DND-41 (cell line): ENCODE measurements around the gene CD300LG.

Experiments used
- ATAC-seq: fragments of 200-7000 bp; cut with Tn5 transposase; 3 replicates; pipeline ENCODE4 v1.9.1; 2021; ENCODE audit warnings: low read depth; ENCODE audit not compliant: insufficient read depth
- DNase-seq: peaks from one replicate; pipeline ENCODE4 v3.0.0-alpha.2; 2020
- H2AFZ ChIP-seq: 2 replicates; pipeline ENCODE4 v1.6.0; 2012; ENCODE audit warnings: low read depth, low read length
- H3K27ac ChIP-seq: 2 replicates; pipeline ENCODE4 v1.5.1; 2012; ENCODE audit warnings: low read length, inconsistent platforms
- H3K27me3 ChIP-seq: fragments of 200-600 bp; sonication (generic); 2 replicates; pipeline ENCODE4 v1.6.0; 2012; ENCODE audit warnings: low read length, mild to moderate bottlenecking, inconsistent platforms; ENCODE audit not compliant: insufficient read depth, poor library complexity
- H3K36me3 ChIP-seq: 2 replicates; pipeline ENCODE4 v1.5.1; 2012; ENCODE audit warnings: low read length, inconsistent platforms; ENCODE audit not compliant: insufficient read depth
- H3K4me1 ChIP-seq: 2 replicates; pipeline ENCODE4 v1.5.1; 2012; ENCODE audit warnings: mild to moderate bottlenecking, low read length; ENCODE audit not compliant: insufficient read depth
- H3K4me2 ChIP-seq: 2 replicates; pipeline ENCODE4 v1.6.0; 2012; ENCODE audit warnings: mild to moderate bottlenecking, moderate library complexity, low read length, inconsistent platforms; ENCODE audit not compliant: insufficient read depth
- H3K4me3 ChIP-seq, 2 experiments: fragments of 200-600 bp in 1 of 2; shearing (Covaris generic) in 1 of 2; 2 replicates each; pipeline ENCODE4 v1.5.1; 2012 to 2016; ENCODE audit warnings: inconsistent platforms in 2 of 2, low read length in 2 of 2, mild to moderate bottlenecking in 2 of 2, low read depth in 1 of 2, moderate library complexity in 1 of 2
- H3K79me2 ChIP-seq: 2 replicates; pipeline ENCODE4 v1.6.0; 2012; ENCODE audit warnings: low read length, inconsistent platforms; ENCODE audit not compliant: insufficient read depth
- H3K9ac ChIP-seq: 2 replicates; pipeline ENCODE4 v1.6.0; 2012; ENCODE audit warnings: low read depth, mild to moderate bottlenecking, inconsistent platforms, low read length, moderate library complexity
- H3K9me3 ChIP-seq: 2 replicates; pipeline ENCODE4 v1.5.1; 2012; ENCODE audit warnings: low read length, moderate library complexity, mild to moderate bottlenecking, inconsistent platforms; ENCODE audit not compliant: insufficient read depth, severe bottlenecking
- H4K20me1 ChIP-seq: 2 replicates; pipeline ENCODE4 v1.6.0; 2012; ENCODE audit warnings: low read length; ENCODE audit not compliant: insufficient read depth
- CTCF ChIP-seq: IDR thresholded peaks from 2 replicates; pipeline ENCODE4 v1.5.1; 2012; ENCODE audit warnings: borderline replicate concordance, low read length, moderate library complexity, mild to moderate bottlenecking; ENCODE audit not compliant: poor library complexity, severe bottlenecking; ENCODE audit errors: extremely low read depth
- EZH2 ChIP-seq: IDR thresholded peaks from 3 replicates; pipeline ENCODE4 v1.6.1; 2012; ENCODE audit warnings: borderline replicate concordance, low read depth, mild to moderate bottlenecking, moderate library complexity, low read length, inconsistent platforms; ENCODE audit not compliant: severe bottlenecking

CD300LG gene

GRCh38 chr17:43844241-43844640 lies 2.7 kb upstream of the CD300LG start:
- no peak overlapping the region for H2AFZ ChIP-seq
- TF ChIP-seq CTCF, result no peak
- no peak for TF ChIP-seq EZH2
- DNase-seq, result no peak
- no peaks in the 10 kb centered on the region for H3K9me3 ChIP-seq
- no peaks in the 10 kb centered on the region for H3K79me2 ChIP-seq
- H3K27me3 ChIP-seq, result peaks cover 11% of the 10 kb centered on the region
- H3K4me3 ChIP-seq, result no peak overlapping the region
- no peak for ATAC-seq
- H3K4me1 ChIP-seq, result no peaks in the 10 kb centered on the region
- H4K20me1 ChIP-seq, result 0 out of 2 replicates have a peak, but pooled peaks cover 4% of the 10 kb centered on the region
- no peak overlapping the region for H3K4me2 ChIP-seq
- no peak overlapping the region for H3K27ac ChIP-seq
- no peak overlapping the region for H3K9ac ChIP-seq
- H3K36me3 ChIP-seq, result no peaks in the 10 kb centered on the region

- no peak overlapping the region for H2AFZ ChIP-seq
- H3K27me3 ChIP-seq, result peaks cover 2% of the 10 kb centered on the region
- no peak for TF ChIP-seq EZH2
- no peaks in the 10 kb centered on the region for H3K36me3 ChIP-seq
- no peaks in the 10 kb centered on the region for H3K9me3 ChIP-seq
- H4K20me1 ChIP-seq, result 0 out of 2 replicates have a peak, but pooled peaks cover 4% of the 10 kb centered on the region
- no peak overlapping the region for H3K9ac ChIP-seq
- no peak overlapping the region for H3K4me2 ChIP-seq
- H3K27ac ChIP-seq, result no peak overlapping the region
- ATAC-seq (no peak), DNase-seq (no peak)
- H3K4me1 ChIP-seq, result no peaks in the 10 kb centered on the region
- no peaks in the 10 kb centered on the region for H3K79me2 ChIP-seq
- no peak overlapping the region for H3K4me3 ChIP-seq
Measured at GRCh38 chr17:43845766-43846165, 1.2 kb upstream of the CD300LG start.

- H3K27me3 ChIP-seq, result peaks cover under 1% of the 10 kb centered on the region
- no peaks in the 10 kb centered on the region for H3K9me3 ChIP-seq
- H2AFZ ChIP-seq, result no peak overlapping the region
- no peaks in the 10 kb centered on the region for H3K4me1 ChIP-seq
- H3K9ac ChIP-seq, result no peak overlapping the region
- H4K20me1 ChIP-seq, result 0 out of 2 replicates have a peak, but pooled peaks cover 4% of the 10 kb centered on the region
- DNase-seq, result peak; percentile 67
- TF ChIP-seq EZH2 (no peak), CTCF (peak; percentile 88)
- no peaks in the 10 kb centered on the region for H3K79me2 ChIP-seq
- no peaks in the 10 kb centered on the region for H3K36me3 ChIP-seq
- H3K27ac ChIP-seq, result no peak overlapping the region
- ATAC-seq, result peak; percentile 87
- no peak overlapping the region for H3K4me2 ChIP-seq
- H3K4me3 ChIP-seq, result no peak overlapping the region
Measured at GRCh38 chr17:43846221-43846712, 709 bp upstream of the CD300LG start.

- Histone ChIP-seq H3K27ac (no peak overlapping the region), H4K20me1 (0 out of 2 replicates have a peak, but pooled peaks cover 4% of the 10 kb centered on the region), H3K27me3 (peaks cover 9% of the 10 kb centered on the region), H3K79me2 (no peaks in the 10 kb centered on the region), H3K9me3 (no peaks in the 10 kb centered on the region), H2AFZ (no peak overlapping the region), H3K4me1 (no peaks in the 10 kb centered on the region), H3K4me3 (no peak overlapping the region), H3K36me3 (no peaks in the 10 kb centered on the region), H3K4me2 (no peak overlapping the region), H3K9ac (no peak overlapping the region)
- TF ChIP-seq CTCF (no peak), EZH2 (no peak)
- no peak for ATAC-seq
- no peak for DNase-seq
Measured at GRCh38 chr17:43848601-43849000, 1.6 kb downstream of the CD300LG start.
